DND-41 (cell line): ENCODE data around the gene GLYATL1B.
A peak's percentile ranks its signal among the peaks of the same experiment; 100 is the strongest.
"Not testable (repeated sequence)": the region's sequence is repeated elsewhere in the genome, so short reads cannot be mapped to it uniquely, and the experiment has no call there.

Source experiments
- ATAC-seq: fragments of 200-7000 bp; cut with Tn5 transposase; 3 replicates; pipeline ENCODE4 v1.9.1; 2021; ENCODE audit warnings: low read depth; ENCODE audit not compliant: insufficient read depth
- DNase-seq: peaks from one replicate; pipeline ENCODE4 v3.0.0-alpha.2; 2020
- H2AFZ ChIP-seq: 2 replicates; pipeline ENCODE4 v1.6.0; 2012; ENCODE audit warnings: low read depth, low read length
- H3K27ac ChIP-seq: 2 replicates; pipeline ENCODE4 v1.5.1; 2012; ENCODE audit warnings: low read length, inconsistent platforms
- H3K27me3 ChIP-seq: fragments of 200-600 bp; sonication (generic); 2 replicates; pipeline ENCODE4 v1.6.0; 2012; ENCODE audit warnings: low read length, mild to moderate bottlenecking, inconsistent platforms; ENCODE audit not compliant: insufficient read depth, poor library complexity
- H3K36me3 ChIP-seq: 2 replicates; pipeline ENCODE4 v1.5.1; 2012; ENCODE audit warnings: low read length, inconsistent platforms; ENCODE audit not compliant: insufficient read depth
- H3K4me1 ChIP-seq: 2 replicates; pipeline ENCODE4 v1.5.1; 2012; ENCODE audit warnings: mild to moderate bottlenecking, low read length; ENCODE audit not compliant: insufficient read depth
- H3K4me2 ChIP-seq: 2 replicates; pipeline ENCODE4 v1.6.0; 2012; ENCODE audit warnings: mild to moderate bottlenecking, moderate library complexity, low read length, inconsistent platforms; ENCODE audit not compliant: insufficient read depth
- H3K4me3 ChIP-seq, 2 experiments: fragments of 200-600 bp in 1 of 2; shearing (Covaris generic) in 1 of 2; 2 replicates each; pipeline ENCODE4 v1.5.1; 2012 to 2016; ENCODE audit warnings: inconsistent platforms in 2 of 2, low read length in 2 of 2, mild to moderate bottlenecking in 2 of 2, low read depth in 1 of 2, moderate library complexity in 1 of 2
- H3K79me2 ChIP-seq: 2 replicates; pipeline ENCODE4 v1.6.0; 2012; ENCODE audit warnings: low read length, inconsistent platforms; ENCODE audit not compliant: insufficient read depth
- H3K9ac ChIP-seq: 2 replicates; pipeline ENCODE4 v1.6.0; 2012; ENCODE audit warnings: low read depth, mild to moderate bottlenecking, inconsistent platforms, low read length, moderate library complexity
- H3K9me3 ChIP-seq: 2 replicates; pipeline ENCODE4 v1.5.1; 2012; ENCODE audit warnings: low read length, moderate library complexity, mild to moderate bottlenecking, inconsistent platforms; ENCODE audit not compliant: insufficient read depth, severe bottlenecking
- H4K20me1 ChIP-seq: 2 replicates; pipeline ENCODE4 v1.6.0; 2012; ENCODE audit warnings: low read length; ENCODE audit not compliant: insufficient read depth
- EZH2 ChIP-seq: IDR thresholded peaks from 3 replicates; pipeline ENCODE4 v1.6.1; 2012; ENCODE audit warnings: borderline replicate concordance, low read depth, mild to moderate bottlenecking, moderate library complexity, low read length, inconsistent platforms; ENCODE audit not compliant: severe bottlenecking
- TF ChIP-seq, protein P1 (sequence below): IDR thresholded peaks from 2 replicates; pipeline ENCODE4 v1.5.1; 2012; ENCODE audit warnings: borderline replicate concordance, low read length, moderate library complexity, mild to moderate bottlenecking; ENCODE audit not compliant: poor library complexity, severe bottlenecking; ENCODE audit errors: extremely low read depth

GLYATL1B gene

DNA sequence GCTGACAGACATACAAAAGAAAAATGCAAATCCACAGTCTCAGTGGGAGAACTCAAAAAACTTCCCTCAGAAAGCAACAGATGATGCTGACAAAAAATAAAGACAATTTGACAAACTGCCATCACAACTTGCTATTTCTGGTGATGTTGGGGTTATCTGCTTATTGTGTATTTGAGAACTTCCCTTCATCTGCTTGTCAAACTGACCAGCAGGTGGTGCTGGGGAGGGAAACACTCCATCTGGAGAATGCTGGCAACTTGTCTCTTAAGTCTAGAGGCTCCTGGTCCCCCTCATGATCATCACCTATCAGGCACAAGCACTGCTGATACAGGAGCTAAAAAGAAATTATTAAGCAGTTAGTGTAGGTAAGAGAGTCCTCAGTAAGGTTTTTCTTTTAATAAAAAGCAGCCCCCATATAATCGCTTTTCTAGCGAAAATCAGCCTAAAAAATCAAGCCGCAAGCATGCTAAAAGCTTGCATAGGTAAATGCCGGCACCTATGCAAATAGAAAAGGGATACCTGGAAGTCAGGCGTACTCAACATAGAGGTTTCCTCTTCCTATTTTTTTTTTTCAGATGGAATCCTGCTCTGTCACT, 11.1 kb downstream of the GLYATL1B start:
- Histone ChIP-seq H3K36me3 (no peaks in the 10 kb centered on the region), H3K4me1 (no peaks in the 10 kb centered on the region), H3K27ac (no peak overlapping the region), H3K79me2 (no peaks in the 10 kb centered on the region), H2AFZ (no peak overlapping the region), H3K9ac (no peak overlapping the region), H3K4me2 (no peak overlapping the region), H3K27me3 (no peaks in the 10 kb centered on the region), H3K4me3 (no peak overlapping the region), H3K9me3 (no peaks in the 10 kb centered on the region), H4K20me1 (no peaks in the 10 kb centered on the region)
- TF ChIP-seq, protein P1, sequence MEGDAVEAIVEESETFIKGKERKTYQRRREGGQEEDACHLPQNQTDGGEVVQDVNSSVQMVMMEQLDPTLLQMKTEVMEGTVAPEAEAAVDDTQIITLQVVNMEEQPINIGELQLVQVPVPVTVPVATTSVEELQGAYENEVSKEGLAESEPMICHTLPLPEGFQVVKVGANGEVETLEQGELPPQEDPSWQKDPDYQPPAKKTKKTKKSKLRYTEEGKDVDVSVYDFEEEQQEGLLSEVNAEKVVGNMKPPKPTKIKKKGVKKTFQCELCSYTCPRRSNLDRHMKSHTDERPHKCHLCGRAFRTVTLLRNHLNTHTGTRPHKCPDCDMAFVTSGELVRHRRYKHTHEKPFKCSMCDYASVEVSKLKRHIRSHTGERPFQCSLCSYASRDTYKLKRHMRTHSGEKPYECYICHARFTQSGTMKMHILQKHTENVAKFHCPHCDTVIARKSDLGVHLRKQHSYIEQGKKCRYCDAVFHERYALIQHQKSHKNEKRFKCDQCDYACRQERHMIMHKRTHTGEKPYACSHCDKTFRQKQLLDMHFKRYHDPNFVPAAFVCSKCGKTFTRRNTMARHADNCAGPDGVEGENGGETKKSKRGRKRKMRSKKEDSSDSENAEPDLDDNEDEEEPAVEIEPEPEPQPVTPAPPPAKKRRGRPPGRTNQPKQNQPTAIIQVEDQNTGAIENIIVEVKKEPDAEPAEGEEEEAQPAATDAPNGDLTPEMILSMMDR: peak; percentile 74
- no peak for TF ChIP-seq EZH2
- ATAC-seq (peak; percentile 93), DNase-seq (peak; percentile 71)

DNA sequence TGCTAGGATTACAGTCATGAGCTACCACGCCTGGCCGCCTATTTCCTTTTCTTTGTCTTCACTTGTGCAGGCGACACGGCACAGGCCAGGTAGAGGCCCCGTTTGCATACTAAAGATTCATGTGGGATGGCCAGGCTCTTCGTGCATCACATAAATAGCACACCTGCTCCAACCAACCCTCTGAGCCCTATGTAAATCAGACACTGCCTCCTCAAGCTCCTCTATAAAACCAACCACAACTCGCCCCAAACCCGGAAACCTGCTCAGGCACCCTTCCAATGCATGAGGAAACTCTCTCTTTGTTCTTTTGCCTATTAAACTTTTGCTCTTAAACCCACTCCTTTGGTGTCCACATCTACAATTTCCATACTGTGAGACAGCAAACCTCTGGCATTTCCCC, 11.8 kb downstream of the GLYATL1B start:
- not testable (repeated sequence) for H3K27ac ChIP-seq, H3K4me3 ChIP-seq, DNase-seq, H2AFZ ChIP-seq, H3K79me2 ChIP-seq, H4K20me1 ChIP-seq, H3K9me3 ChIP-seq, H3K4me2 ChIP-seq, H3K4me1 ChIP-seq, H3K9ac ChIP-seq, H3K27me3 ChIP-seq, H3K36me3 ChIP-seq
- ATAC-seq: peak; percentile 17; the same call in 1 of the 3 replicates

DNA sequence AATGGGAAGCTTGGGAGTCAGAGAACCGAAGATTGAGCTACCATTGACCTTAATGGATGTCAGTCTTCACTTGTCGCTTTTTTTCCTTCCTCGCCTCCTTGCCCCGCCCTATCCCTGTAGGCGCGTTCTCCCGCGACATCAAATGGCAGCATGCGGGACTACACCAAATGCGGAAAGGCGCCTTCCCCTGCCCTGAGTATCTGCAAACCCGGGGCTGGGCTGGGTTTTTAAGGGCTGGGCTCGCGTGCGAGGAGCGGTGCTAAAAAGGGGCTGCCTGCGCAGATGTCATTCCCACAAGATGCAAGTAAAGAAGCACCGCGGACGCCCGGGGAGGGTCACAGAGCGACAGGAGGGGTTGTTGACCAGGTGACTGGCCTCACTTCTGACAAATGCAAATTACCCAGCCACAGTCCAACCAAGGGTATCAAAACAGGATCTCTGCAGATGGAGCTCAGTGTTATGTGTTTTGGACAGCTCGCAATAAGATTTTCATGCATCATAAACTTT, 16.2 kb downstream of the GLYATL1B start:
- no peak overlapping the region for H3K4me2 ChIP-seq
- no peak overlapping the region for H3K9ac ChIP-seq
- ATAC-seq: no peak
- TF ChIP-seq, protein P1: no peak
- no peak for TF ChIP-seq EZH2
- peaks cover 3% of the 10 kb centered on the region for H3K79me2 ChIP-seq
- H3K9me3 ChIP-seq: no peaks in the 10 kb centered on the region
- H3K4me1 ChIP-seq: peaks cover 10% of the 10 kb centered on the region
- H3K36me3 ChIP-seq: no peaks in the 10 kb centered on the region
- H3K4me3 ChIP-seq: no peak overlapping the region
- H3K27ac ChIP-seq: no peak overlapping the region
- H4K20me1 ChIP-seq: no peaks in the 10 kb centered on the region
- H2AFZ ChIP-seq: no peak overlapping the region
- no peak for DNase-seq
- H3K27me3 ChIP-seq: no peaks in the 10 kb centered on the region

DNA sequence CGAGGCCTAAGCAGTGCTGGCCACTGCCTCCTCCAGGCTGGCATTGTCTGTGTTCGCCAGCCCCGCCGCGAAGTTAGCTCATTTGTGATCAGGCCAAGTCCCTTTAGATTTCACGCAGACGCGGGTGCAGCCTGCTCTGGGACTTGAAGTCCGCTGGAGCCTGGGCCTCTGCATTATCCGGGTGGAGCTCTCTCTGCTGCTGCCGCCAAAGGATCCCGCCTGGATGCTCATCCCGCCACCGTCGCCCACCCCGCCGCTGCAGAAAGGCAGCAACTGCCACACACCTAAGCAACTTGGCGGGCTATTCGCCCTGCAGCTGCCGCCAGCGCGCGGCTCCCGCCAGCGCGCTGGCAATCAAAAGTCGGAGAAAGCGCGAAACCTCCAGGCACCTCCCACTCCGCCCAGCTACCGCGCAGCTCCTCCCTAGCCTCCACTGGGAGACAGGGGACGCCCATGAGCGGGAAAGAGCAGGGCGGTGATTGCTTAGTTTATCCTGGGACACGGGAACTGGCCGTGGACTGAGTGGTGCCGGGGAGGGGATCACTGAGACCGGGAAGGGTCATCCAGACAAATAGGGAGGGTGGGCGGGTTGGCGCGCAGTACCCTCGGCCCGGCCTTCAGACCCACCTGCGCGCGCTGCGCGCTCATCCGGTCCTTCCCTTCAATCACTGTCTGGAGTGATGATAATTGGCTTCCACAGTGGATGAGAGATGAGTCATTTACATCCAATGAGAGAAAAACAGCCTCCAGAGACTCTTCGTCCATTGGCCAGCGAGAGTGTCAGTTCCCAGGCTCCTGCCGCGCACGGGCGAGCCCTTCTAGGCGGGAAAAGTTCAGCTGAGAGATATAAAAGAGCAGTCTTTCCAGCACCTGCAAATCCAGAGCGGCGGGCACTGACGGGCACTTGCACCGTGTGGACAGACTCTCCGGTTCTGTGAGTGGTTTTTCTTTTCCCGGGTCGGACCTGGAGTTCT, 20.5 kb downstream of the GLYATL1B start, which contains the start of gene FAM111B:
TSS of gene FAM111B (plus strand) at position 875 of the 974 bp plus-strand sequence. CDS start 2,389 bp downstream, outside the sequence.
- DNase-seq: peak; percentile 94
- H3K9ac ChIP-seq: peak within 1 kb of the TSS; percentile 82
- peaks cover 4% of the 10 kb centered on the region for H3K9me3 ChIP-seq
- peak within 1 kb of the TSS; percentile 85 for H2AFZ ChIP-seq
- peak within 1 kb of the TSS; percentile 86 for H3K27ac ChIP-seq
- H3K79me2 ChIP-seq: peaks cover 46% of the 10 kb centered on the region
- peak within 1 kb of the TSS; percentile 75 for H3K4me2 ChIP-seq
- TF ChIP-seq, protein P1: no peak
- no peak for TF ChIP-seq EZH2
- H3K27me3 ChIP-seq: no peaks in the 10 kb centered on the region
- peak; percentile 94 for ATAC-seq
- H4K20me1 ChIP-seq: no peaks in the 10 kb centered on the region
- H3K36me3 ChIP-seq: peaks cover 35% of the 10 kb centered on the region
- peak within 1 kb of the TSS; percentile 51 to 70 for H3K4me3 ChIP-seq
- peaks cover 53% of the 10 kb centered on the region for H3K4me1 ChIP-seq

DNA sequence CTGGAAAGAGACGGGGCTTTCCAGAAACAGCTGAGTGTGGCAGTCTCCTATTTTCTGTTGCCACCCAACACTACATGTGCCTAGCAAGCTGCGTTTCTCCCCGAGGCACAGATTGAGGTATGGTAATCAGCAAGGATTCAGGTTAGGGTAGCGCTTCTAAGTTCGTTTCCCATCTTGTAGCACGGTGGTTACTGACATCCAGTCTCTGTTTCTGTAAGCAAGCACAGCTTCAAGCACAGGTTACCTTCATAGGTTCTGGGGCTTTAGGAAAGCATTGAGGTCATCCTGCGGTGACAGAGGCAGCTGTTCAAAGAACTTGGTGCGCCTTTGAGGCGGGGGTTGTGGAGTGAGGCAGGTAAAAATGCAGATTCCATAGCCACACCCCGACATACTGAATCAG, 21.6 kb downstream of the GLYATL1B start:
- DNase-seq (peak; percentile 42), ATAC-seq (peak; percentile 2; the same call in 1 of the 3 replicates)
- peak overlapping the region; percentile 86 for H3K27ac ChIP-seq
- peaks cover 60% of the 10 kb centered on the region for H3K4me1 ChIP-seq
- not testable (repeated sequence) for H4K20me1 ChIP-seq, H3K27me3 ChIP-seq, H3K9me3 ChIP-seq
- peaks cover 46% of the 10 kb centered on the region for H3K36me3 ChIP-seq
- H3K4me3 ChIP-seq: peak overlapping the region; percentile 51 to 70
- H3K9ac ChIP-seq: peak overlapping the region; percentile 82
- peak overlapping the region; percentile 85 for H2AFZ ChIP-seq
- H3K4me2 ChIP-seq: peak overlapping the region; percentile 75
- peaks cover 54% of the 10 kb centered on the region for H3K79me2 ChIP-seq
